Natural killer cell treated with Interleukin-12 subunit alpha and Interleukin-12 subunit beta and Interleukin-15 and Interleukin-18, amount 100 ng/mL, for 72 hours (primary cell): ENCODE results near the gene MC1R. TPM values are rescaled to one million over a fixed set of nuclear protein-coding genes. Genes with fewer than 3 reads are reported as not detected.
"Not testable (repeated sequence)": the region's sequence is repeated elsewhere in the genome, so short reads cannot be mapped to it uniquely, and the experiment has no call there.

Source experiments
- ATAC-seq, 2 donors: fragments of 150-1000 bp; cut with Tn5 transposase in 1 of 2; sonication (Bioruptor Pico), chemical (Tn5 transposase) in 1 of 2; 2 replicates each; pipeline ENCODE4 v1.10.0; 2021
- DNase-seq: peaks from one replicate; pipeline ENCODE4 v3.0.0; 2022; ENCODE audit warnings: low spot score
- H3K27ac Mint-ChIP-seq, 2 donors: 1 replicate in 1 of 2; 2 replicates in 1 of 2; pipeline ENCODE4 v1.8.0; 2022; ENCODE audit warnings: mixed read lengths in 2 of 2, mild to moderate bottlenecking in 1 of 2, moderate library complexity in 1 of 2
- H3K27me3 Mint-ChIP-seq, 2 donors: 1 replicate in 1 of 2; 2 replicates in 1 of 2; pipeline ENCODE4 v1.8.0; 2022; ENCODE audit warnings: mixed read lengths in 2 of 2
- H3K36me3 Mint-ChIP-seq: one replicate; pipeline ENCODE4 v1.8.0; 2022; ENCODE audit warnings: mixed read lengths
- H3K4me1 Mint-ChIP-seq, 2 donors: 1 replicate in 1 of 2; 2 replicates in 1 of 2; pipeline ENCODE4 v1.8.0; 2022; ENCODE audit warnings: low read depth in 2 of 2, mixed read lengths in 2 of 2, mild to moderate bottlenecking in 1 of 2
- H3K4me3 Mint-ChIP-seq: one replicate; pipeline ENCODE4 v1.8.0; 2022; ENCODE audit warnings: mixed read lengths
- H3K9me3 Mint-ChIP-seq: 2 replicates; pipeline ENCODE4 v1.8.0; 2022; ENCODE audit warnings: mixed read lengths
- total RNA-seq, 2 donors: library from RNA; stranded (reverse); gene quantifications; one replicate each; pipeline ENCODE4 v1.2.3, GENCODE V29; 2022

Gene MC1R
- total RNA-seq, 2 donors from 2014 or later = 9.3 to 13.0 TPM

DNA sequence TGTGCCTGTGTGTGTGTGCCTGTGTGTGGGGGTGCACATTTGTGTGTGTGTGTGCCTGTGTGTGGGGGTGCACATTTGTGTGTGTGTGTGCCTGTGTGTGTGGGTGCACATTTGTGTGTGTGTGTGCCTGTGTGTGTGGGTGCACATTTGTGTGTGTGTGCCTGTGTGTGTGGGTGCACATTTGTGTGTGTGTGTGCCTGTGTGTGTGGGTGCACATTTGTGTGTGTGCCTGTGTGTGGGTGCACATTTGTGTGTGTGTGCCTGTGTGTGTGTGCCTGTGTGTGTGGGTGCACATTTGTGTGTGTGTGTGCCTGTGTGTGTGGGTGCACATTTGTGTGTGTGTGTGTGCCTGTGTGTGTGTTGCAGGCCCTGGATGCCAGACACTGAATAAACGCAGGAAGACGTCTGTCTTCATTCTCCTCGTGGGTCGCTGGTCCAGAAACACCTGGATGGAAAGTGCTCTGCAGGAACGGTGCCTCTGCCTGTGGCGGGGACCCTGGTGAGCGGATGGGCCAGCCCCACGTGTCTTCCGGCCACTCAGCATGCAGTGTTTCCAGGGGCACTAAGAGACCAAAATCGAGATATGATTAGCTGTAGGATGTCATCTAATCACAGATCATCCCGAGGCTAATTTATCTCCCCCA is 3.9 kb upstream of the MC1R start:
- not testable (repeated sequence) for H3K27me3 Mint-ChIP-seq, DNase-seq, H3K4me3 Mint-ChIP-seq, H3K9me3 Mint-ChIP-seq, ATAC-seq, H3K27ac Mint-ChIP-seq, H3K36me3 Mint-ChIP-seq
- peaks cover 12 to 24% of the 10 kb centered on the region in 2 donors for H3K4me1 Mint-ChIP-seq

DNA sequence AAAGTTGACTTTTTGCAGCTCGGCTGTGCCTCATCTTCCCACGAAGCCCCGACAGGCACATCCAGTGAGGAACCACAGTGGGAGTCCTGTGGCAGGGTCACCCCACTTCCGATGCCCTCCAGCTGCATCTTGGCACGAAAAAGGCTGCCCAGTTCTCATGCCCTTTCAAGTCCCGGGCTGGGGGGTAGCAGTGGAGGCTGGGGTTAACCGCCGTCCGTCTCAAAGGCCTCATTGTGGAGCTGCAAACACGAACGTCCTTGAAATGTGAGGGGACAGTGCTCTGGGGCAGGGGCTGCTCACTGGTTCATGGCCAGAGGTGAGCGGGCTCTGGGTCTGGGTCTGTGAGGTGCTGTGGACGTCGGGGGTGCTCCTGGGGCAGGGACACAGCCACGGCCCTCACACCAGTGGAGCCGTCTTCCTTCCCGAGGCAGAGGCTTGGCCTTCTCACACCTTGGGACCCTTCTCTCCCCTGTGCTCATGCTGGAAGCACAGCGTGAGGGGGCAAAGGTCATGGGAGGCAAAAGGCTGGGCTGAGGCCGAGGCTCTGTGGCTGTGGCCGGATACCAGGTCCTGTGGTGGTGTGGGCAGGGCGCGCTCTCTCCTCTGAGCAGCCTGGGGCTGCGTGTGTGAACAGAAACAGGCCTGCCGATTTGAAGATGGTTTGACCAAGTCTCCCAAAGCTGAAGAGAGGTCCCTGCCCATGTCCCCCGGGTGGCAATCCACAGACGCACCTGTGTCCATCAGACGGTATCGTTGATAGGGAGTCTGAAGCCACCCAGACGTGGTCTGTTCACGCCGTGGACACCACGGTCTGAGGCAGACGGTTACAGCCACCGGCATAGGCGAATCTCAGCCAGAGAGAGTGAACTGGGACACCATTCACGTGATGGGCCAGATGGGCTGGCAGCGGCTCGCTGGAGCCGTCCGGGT is 3.1 kb upstream of the MC1R start:
- Mint-ChIP-seq H3K4me3 (no peak overlapping the region), H3K27ac (no peak overlapping the region)

DNA sequence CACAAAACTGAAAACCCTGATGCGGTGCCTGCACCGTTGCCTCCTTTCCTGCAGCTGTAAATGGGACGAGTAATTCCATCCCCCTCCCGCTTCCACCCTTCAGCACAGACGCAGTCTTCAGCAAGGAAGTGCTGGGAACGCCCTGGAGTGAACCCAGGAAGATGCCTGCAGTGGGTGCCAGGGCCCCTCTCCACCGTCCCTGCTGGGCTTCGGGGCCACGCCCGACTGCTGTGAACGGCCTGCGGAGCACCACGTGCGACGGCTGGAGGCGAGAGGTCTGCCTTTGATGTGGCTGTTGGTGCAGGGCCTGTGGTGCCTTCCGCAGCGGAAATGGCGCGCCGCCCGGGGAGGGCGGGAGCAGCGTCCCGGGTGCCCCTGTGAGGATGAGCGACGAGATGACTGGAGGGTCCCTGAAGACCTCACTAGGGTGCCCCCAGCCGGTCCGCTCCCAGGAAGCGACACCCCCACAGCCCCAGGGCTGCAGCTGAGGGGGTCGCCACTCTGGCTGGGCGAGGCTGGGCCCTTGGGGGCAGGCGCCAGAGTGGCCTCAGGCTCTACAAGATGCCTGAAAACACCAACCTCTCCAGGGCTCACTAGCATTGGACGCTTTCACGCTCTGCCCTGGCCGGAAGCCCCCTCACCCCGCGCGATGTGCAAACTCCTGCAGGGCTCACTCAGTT is 749 bp upstream of the MC1R start:
- no peaks in the 10 kb centered on the region for H3K36me3 Mint-ChIP-seq
- ATAC-seq (peak; percentile 81 to 84), DNase-seq (peak; percentile 85)
- peak overlapping the region; percentile 65 for H3K4me3 Mint-ChIP-seq
- no peaks in the 10 kb centered on the region for H3K9me3 Mint-ChIP-seq
- H3K27ac Mint-ChIP-seq = no peak overlapping the region
- H3K27me3 Mint-ChIP-seq = peaks cover 10 to 13% of the 10 kb centered on the region in 2 donors
- H3K4me1 Mint-ChIP-seq = peaks cover 24 to 33% of the 10 kb centered on the region in 2 donors

More for the DNA sequence above, 3.1 kb upstream of the MC1R start:
- Mint-ChIP-seq H3K36me3 (no peaks in the 10 kb centered on the region), H3K9me3 (no peaks in the 10 kb centered on the region), H3K4me1 (peaks cover 17 to 29% of the 10 kb centered on the region in 2 donors), H3K27me3 (peaks cover 10 to 11% of the 10 kb centered on the region in 2 donors)
- ATAC-seq = no peak
- DNase-seq = no peak

DNA sequence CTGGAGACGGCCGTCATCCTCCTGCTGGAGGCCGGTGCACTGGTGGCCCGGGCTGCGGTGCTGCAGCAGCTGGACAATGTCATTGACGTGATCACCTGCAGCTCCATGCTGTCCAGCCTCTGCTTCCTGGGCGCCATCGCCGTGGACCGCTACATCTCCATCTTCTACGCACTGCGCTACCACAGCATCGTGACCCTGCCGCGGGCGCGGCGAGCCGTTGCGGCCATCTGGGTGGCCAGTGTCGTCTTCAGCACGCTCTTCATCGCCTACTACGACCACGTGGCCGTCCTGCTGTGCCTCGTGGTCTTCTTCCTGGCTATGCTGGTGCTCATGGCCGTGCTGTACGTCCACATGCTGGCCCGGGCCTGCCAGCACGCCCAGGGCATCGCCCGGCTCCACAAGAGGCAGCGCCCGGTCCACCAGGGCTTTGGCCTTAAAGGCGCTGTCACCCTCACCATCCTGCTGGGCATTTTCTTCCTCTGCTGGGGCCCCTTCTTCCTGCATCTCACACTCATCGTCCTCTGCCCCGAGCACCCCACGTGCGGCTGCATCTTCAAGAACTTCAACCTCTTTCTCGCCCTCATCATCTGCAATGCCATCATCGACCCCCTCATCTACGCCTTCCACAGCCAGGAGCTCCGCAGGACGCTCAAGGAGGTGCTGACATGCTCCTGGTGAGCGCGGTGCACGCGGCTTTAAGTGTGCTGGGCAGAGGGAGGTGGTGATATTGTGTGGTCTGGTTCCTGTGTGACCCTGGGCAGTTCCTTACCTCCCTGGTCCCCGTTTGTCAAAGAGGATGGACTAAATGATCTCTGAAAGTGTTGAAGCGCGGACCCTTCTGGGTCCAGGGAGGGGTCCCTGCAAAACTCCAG is 1.1 kb downstream of the MC1R start:
- peak overlapping the region; percentile 41 for H3K4me3 Mint-ChIP-seq
- no peak for ATAC-seq
- H3K4me1 Mint-ChIP-seq = peaks cover 24% of the 10 kb centered on the region in 2 donors
- peak overlapping the region in 1 of 2 donors; percentile 30 for H3K27ac Mint-ChIP-seq
- no peaks in the 10 kb centered on the region for H3K36me3 Mint-ChIP-seq
- H3K9me3 Mint-ChIP-seq = no peaks in the 10 kb centered on the region
- peak; percentile 46 for DNase-seq
- H3K27me3 Mint-ChIP-seq = peaks cover 10 to 13% of the 10 kb centered on the region in 2 donors

DNA sequence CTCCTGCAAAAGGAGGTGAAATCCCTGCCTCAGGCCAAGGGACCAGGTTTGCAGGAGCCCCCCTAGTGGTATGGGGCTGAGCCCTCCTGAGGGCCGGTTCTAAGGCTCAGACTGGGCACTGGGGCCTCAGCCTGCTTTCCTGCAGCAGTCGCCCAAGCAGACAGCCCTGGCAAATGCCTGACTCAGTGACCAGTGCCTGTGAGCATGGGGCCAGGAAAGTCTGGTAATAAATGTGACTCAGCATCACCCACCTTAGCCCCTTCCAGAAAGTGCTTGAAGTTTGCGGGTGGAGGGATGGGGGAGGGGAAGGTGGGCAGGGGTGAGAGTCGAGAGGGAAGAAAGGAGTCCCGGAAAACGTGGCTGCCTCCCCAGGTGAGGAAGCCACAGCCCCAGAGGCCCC is 2.1 kb downstream of the MC1R start:
- Mint-ChIP-seq H3K27ac (no peak overlapping the region), H3K27me3 (peaks cover 10 to 13% of the 10 kb centered on the region in 2 donors), H3K4me3 (peak overlapping the region; percentile 10), H3K4me1 (peaks cover 24% of the 10 kb centered on the region in 2 donors), H3K36me3 (no peaks in the 10 kb centered on the region), H3K9me3 (no peaks in the 10 kb centered on the region)
- no peak for DNase-seq
- no peak for ATAC-seq

DNA sequence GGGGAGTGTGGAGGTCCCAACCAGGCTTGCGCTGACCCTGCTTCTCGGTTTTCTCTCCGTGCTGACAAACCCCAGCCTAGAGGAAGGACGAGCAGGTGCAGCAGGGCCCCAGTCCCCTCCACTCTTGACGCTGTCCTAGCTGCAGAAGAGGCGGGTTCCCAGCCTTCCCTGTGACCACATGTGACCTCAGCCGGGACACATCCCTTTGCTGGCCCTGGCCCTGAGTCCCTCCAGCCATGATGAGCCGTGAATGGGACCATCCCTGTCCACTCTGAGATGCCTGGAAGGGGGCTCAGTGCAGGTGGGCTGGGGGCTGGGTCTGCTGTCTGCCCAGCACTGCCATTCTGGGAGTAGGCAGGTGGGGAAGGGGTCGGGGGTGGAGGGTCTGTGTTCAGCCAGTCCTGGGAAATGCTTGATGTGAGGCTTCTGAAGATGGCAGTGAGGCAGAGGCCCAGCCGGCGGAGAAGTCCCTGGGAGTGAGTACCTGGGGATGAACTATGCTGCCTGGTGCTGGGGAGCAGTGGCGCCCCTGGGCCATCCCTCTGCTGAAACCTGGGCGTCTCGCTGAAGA is 2.6 kb downstream of the MC1R start:
- Mint-ChIP-seq H3K36me3 (no peaks in the 10 kb centered on the region), H3K27ac (peak overlapping the region in 1 of 2 donors; percentile 69), H3K9me3 (no peaks in the 10 kb centered on the region), H3K4me1 (peaks cover 24% of the 10 kb centered on the region in 2 donors), H3K4me3 (peak overlapping the region; percentile 90), H3K27me3 (peaks cover 10 to 13% of the 10 kb centered on the region in 2 donors)
- DNase-seq (no peak), ATAC-seq (no peak)

DNA sequence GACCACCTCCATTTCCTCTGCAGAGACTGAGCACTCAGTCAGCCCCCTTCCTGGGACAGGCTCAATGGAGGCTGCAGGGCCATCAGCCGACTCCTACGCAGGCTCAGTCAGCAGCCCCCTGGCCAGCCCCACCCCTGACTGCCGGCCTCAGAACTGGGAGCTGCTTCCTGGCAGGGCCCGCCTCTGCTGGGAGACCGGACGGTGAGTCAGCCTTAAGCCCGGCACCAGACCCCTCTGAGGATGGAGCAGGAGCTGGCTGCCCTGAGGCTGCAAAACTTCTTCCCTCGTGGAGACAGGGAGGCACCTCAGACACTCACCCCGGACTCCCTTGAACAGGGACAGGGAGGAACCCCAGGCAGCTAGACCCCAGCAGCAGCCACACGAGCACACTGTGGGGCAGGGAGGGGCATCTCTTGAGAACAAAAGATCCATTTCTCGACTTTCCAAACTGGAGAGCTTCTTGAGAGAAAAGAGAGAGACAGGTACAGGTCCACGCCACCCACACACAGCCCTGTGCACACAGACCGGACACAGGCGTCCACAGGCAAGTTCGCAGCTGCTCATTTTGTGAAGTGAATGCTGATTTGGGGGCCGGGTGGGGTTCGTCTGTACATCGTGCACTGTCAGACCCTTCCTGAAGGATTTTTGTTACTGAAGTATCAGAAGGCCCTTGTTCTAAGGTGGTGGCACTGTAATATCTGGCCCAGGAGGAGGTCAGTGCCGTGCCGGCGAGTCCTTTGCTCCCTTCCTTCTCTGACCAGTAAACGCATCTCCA is 3.2 kb downstream of the MC1R start:
- peak overlapping the region; percentile 69 to 79 for H3K27ac Mint-ChIP-seq
- H3K36me3 Mint-ChIP-seq = no peaks in the 10 kb centered on the region
- peaks cover 10 to 13% of the 10 kb centered on the region in 2 donors for H3K27me3 Mint-ChIP-seq
- ATAC-seq (peak; percentile 41 to 60), DNase-seq (peak; percentile 85)
- no peaks in the 10 kb centered on the region for H3K9me3 Mint-ChIP-seq
- H3K4me1 Mint-ChIP-seq = peaks cover 24% of the 10 kb centered on the region in 2 donors
- H3K4me3 Mint-ChIP-seq = peak overlapping the region; percentile 90

DNA sequence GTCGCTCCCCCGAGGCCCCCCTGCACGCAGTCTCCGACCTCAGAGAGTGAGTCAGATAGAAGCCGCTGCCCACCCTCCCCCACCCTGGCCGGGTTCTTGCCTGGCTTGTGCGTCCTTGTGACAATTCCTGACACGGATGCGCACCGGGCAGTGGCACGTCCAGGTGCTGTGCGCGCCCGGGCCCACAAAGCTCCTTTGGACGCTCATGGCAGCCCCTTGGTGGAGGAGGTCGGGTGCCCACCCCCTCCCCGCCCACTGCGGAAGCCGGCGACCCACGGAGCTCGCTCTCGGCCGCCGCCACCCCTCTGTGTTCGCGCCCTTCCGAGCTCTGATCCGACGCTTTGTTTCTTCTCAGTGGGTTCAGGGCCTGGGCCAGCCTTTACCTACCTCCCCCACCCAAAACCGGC is 3.8 kb downstream of the MC1R start:
- Mint-ChIP-seq H3K27me3 (peaks cover 12 to 13% of the 10 kb centered on the region in 2 donors), H3K36me3 (no peaks in the 10 kb centered on the region), H3K9me3 (no peaks in the 10 kb centered on the region), H3K4me1 (peaks cover 24% of the 10 kb centered on the region in 2 donors), H3K27ac (peak overlapping the region; percentile 69 to 79), H3K4me3 (peak overlapping the region; percentile 90)
- peak; percentile 75 for DNase-seq
- peak; percentile 43 to 47 for ATAC-seq

DNA sequence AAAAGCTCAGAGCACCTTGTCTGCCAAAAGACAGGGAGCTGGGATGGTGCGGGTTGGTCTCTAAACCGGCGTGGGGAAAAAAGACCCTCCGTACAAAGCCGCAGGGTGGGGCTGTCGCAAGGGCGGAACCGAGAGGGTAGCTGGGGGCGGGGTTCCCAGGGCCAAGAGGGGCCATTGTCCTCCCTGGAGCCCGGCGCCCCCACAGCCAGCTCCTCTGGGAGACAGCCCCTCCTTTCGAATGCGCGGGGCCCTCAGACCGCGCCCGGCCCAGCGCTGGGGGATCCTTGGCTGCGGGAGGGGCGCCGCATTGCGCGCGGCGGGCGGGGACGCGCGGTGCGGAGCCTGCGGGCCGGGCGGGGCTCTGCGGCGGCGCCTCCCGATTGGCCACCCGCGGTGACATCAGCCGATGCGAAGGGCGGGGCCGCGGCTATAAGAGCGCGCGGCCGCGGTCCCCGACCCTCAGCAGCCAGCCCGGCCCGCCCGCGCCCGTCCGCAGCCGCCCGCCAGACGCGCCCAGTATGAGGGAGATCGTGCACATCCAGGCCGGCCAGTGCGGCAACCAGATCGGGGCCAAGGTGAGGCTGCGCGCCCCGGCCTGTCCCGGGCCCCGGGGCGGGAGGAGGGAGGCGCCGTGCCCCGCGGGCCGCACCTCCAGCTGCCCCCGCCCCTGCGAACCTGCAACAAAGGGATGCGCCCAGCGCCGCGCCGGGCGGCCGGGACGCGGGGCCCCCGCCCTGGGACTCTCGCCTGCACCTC is 4.4 kb downstream of the MC1R start, which contains the start of gene TUBB3:
TUBB3 (plus strand) TSS at position 459 of the 756 bp plus-strand sequence; CDS start at position 519, 60 bp downstream.
- H3K4me3 Mint-ChIP-seq = peak within 1 kb of the TSS; percentile 90
- peaks cover 19% of the 10 kb centered on the region in 2 donors for H3K4me1 Mint-ChIP-seq
- peak within 1 kb of the TSS; percentile 69 to 79 for H3K27ac Mint-ChIP-seq

DNA sequence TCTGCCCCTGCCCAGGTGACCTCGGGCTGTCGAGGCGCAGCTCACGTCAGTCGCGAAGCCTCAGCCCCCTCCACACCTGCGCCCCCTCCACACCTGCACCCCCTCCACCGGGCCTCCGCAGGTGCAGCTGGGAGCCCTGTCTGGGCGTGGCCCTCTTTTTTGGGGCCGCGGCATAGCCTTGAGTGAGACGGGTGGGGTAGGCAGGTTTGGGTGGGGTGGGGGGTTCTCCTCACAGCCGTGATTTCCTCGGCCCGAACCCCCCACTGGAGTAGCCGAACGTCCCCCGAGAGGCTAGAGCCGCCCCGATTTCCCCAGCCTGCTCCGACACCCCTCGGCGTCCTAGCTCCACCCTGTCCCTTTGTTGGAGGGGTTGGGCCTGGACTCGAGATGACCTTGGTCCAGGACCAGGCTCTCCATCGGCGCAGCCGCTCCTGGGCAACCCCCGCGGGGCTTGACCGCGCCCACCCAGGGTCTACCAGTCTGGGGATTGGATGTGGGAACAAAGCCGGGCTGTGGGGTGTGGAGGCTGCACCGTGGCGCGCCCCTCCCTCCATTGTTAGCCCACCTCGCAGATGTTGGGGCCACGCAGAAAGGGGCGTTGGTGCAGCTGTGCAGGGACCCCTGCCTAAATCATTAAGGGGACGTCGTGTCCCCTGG is 5.1 kb downstream of the MC1R start:
- Mint-ChIP-seq H3K36me3 (no peaks in the 10 kb centered on the region), H3K4me3 (no peak overlapping the region), H3K4me1 (peaks cover 14 to 16% of the 10 kb centered on the region in 2 donors), H3K27me3 (peaks cover 11 to 15% of the 10 kb centered on the region in 2 donors), H3K9me3 (no peaks in the 10 kb centered on the region), H3K27ac (no peak overlapping the region)
- no peak for DNase-seq
- ATAC-seq = no peak

More for the DNA sequence above, 4.4 kb downstream of the MC1R start, which contains the start of gene TUBB3:
- Mint-ChIP-seq H3K9me3 (no peaks in the 10 kb centered on the region), H3K27me3 (peaks cover 13 to 15% of the 10 kb centered on the region in 2 donors), H3K36me3 (no peaks in the 10 kb centered on the region)
- ATAC-seq = peak; percentile 71 to 81
- DNase-seq = peak; percentile 81

DNA sequence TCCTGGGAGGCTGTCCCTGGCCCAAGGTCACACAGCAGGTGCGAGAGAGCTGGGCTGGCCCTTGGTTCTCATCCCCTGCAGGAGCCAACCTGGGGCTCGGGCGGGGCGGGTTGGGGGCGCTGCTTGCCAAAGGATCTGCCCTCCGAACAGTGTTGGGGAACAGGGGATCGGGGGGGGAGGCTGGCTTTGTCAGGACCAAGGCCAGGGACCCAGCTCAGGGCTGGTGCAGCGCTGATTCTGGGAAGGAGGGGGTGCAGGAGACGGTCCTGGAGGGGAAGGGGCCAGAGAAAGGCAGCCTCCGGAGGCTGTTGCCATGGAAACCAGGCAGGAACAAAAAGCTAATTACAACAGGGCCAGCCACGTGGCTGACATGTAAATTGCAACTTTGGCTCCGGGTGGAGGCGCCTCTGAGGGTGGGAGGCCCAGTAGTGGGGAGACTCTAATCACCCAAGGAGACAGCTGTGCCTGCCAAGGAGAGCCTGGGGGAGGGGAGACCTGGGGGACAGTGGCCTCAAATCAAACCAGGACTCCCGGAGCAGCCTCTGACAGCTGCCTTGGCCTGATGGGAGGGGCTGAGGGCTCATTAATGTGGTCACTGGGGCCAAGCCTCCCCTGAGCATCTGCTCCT is 5.7 kb downstream of the MC1R start:
- DNase-seq (no peak), ATAC-seq (no peak)
- peaks cover 10 to 15% of the 10 kb centered on the region in 2 donors for H3K27me3 Mint-ChIP-seq
- H3K9me3 Mint-ChIP-seq = no peaks in the 10 kb centered on the region
- H3K4me1 Mint-ChIP-seq = peaks cover 12 to 14% of the 10 kb centered on the region in 2 donors
- H3K4me3 Mint-ChIP-seq = no peak overlapping the region
- H3K27ac Mint-ChIP-seq = no peak overlapping the region
- no peaks in the 10 kb centered on the region for H3K36me3 Mint-ChIP-seq
